Posterior vena cava (tissue), 2 donors: ENCODE data around the gene AP2B1. TPM values are rescaled to one million over a fixed set of nuclear protein-coding genes. Genes with fewer than 3 reads are reported as not detected.
A peak's percentile ranks its signal among the peaks of the same experiment; 100 is the strongest.

ENCODE experiments used
- DNase-seq: peaks from one replicate; pipeline ENCODE4 v3.0.0-alpha.2; 2020; ENCODE audit warnings: low spot score
- intact Hi-C, 2 donors: fragments of 100-400 bp; cut with DNase I; formaldehyde crosslinking; loops; one replicate each; pipeline versions ENCODE4 v1.14.1 to v1.14.2; 2022 to 2023
- long read RNA-seq, 2 donors: library from polyadenylated mRNA; unstranded; transcript quantifications; one replicate each; pipeline ENCODE4 v2.0.0, GENCODE V29; 2020 to 2021
- total RNA-seq, 2 donors: library from RNA; stranded (reverse); fragmentation: NEBNext Ultra II Directional; extraction: Animal tissue kit (Norgen Biotek cat#: 25700); gene quantifications; one replicate each; pipeline ENCODE4 v1.2.1, GENCODE V29; 2021
- donor health status: DM: yes; HTN: yes; CAD: no.
- donor health status: DM: yes; HTN: yes; CAD: no.

AP2B1 gene
- total RNA-seq = 100 to 1,000 TPM; 101 to 105 TPM
- long read RNA-seq, donor 1, full-length matches to known transcripts = 7 of 13 reads
- long read RNA-seq, donor 1, partial matches to known transcripts = 5 of 13 reads
- long read RNA-seq, donor 1, other reads (novel, unspliced or antisense) = 1 of 13 reads
- long read RNA-seq, donor 2, full-length matches to known transcripts = 7 of 32 reads
- long read RNA-seq, donor 2, partial matches to known transcripts = 15 of 32 reads
- long read RNA-seq, donor 2, other reads (novel, unspliced or antisense) = 10 of 32 reads

GRCh38 chr17:35587074-35587961, at the start of gene AP2B1:
Gene AP2B1 (plus strand): TSS chr17:35587322. CDS start chr17:35594031, 6,709 bp downstream.
- intact Hi-C loops = loop anchor here in 1 of 2 donors (10.0 kb wide), 1 partner anchor 217 kb away; the partner anchor contains the start of gene TAF15
- DNase-seq = peak; percentile 98

DNA sequence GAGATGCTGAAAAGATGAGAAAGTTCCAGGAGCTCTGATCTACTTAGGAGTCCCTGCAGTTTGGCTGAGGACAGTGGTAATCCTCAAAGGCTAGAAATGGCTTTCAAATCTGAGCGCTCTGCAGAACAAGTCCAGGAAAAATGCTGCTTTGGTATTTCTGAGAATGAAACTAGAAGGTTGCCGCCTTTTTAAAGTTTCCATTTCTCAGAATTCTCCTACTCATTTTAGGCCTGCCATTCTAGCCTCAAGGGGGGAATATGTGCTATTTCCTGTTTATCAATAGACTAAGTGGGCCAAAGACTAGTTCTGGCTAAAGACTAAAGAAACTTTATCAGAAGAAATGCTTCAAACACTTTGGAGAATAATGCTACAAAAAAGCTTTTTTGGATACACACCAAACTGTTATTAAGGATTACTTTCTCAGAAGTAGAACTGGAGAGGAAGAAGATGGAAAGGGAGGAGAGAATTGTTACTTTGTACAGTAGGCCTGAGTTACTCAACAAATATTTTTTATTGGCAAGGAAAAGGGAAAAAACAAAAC, 49.5 kb upstream of the AP2B1 start, which contains the start of gene SLFN12L:
Gene SLFN12L (minus strand): TSS at position 78 of the 541 bp plus-strand sequence. CDS start 15,314 bp downstream, outside the sequence.
- intact Hi-C loops = loop anchor here in 1 of 2 donors (2.0 to 10.0 kb wide), 2 partner anchors 225 to 363 kb away; no protein-coding TSS in a partner anchor
- DNase-seq = no peak

GRCh38 chr17:35539659-35540026, 47.5 kb upstream of the AP2B1 start:
- intact Hi-C loops = loop anchor here (2.0 to 10.0 kb wide), 3 partner anchors 227 to 375 kb away; no protein-coding TSS in a partner anchor
- DNase-seq = no peak

- DNase-seq = no peak
- intact Hi-C loops = loop anchor here in 1 of 2 donors (10.0 kb wide), 1 partner anchor 376 kb away; no protein-coding TSS in a partner anchor
Measured at GRCh38 chr17:35540589-35541404, 46.3 kb upstream of the AP2B1 start.

DNA sequence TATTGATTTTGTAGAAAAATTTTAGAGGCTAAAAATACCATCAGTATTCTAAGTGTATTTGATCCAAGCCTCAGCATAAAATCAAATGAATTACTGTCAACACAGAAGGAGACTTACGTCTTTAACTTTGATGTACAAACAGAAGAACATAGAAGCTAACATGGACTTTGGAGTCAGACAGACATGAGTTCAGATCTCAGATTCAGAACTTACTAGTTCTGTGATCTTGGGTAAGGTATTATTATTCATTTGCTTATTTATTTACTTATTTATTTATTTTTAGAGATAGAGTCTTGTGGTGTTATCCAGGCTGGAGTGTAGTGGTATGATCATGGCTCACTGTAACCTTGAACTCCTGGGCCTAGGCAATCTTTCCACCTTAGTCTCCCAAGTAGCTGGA, 45.7 kb upstream of the AP2B1 start:
- no peak for DNase-seq
- intact Hi-C loops = loop anchor here in 1 of 2 donors (10.0 kb wide), 1 partner anchor 377 kb away; no protein-coding TSS in a partner anchor

- DNase-seq = no peak
- intact Hi-C loops = loop anchor here in 1 of 2 donors (10.0 kb wide), 1 partner anchor 378 kb away; no protein-coding TSS in a partner anchor
Measured at GRCh38 chr17:35542990-35543389, 44.1 kb upstream of the AP2B1 start.

DNA sequence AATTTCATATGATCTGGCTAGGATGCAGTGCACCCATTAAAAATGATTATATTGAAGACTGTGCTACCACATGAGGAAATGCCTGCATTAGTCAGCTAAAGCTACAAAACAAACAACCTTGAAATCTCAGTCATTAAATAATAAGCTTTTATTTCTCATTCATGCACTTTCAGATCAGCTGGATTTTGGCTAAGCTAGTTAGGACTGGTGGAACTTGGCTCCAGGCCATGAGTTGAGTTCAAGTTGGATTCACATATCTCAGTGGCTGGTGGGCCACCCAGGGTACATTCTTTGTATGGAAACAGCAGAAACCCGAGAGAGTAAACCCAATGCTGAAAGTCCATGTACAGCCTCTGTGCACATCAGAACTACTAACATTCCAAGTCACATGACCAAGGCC, 43.3 kb upstream of the AP2B1 start:
- no peak for DNase-seq
- intact Hi-C loops = loop anchor here in 1 of 2 donors (10.0 kb wide), 1 partner anchor 379 kb away; no protein-coding TSS in a partner anchor

DNA sequence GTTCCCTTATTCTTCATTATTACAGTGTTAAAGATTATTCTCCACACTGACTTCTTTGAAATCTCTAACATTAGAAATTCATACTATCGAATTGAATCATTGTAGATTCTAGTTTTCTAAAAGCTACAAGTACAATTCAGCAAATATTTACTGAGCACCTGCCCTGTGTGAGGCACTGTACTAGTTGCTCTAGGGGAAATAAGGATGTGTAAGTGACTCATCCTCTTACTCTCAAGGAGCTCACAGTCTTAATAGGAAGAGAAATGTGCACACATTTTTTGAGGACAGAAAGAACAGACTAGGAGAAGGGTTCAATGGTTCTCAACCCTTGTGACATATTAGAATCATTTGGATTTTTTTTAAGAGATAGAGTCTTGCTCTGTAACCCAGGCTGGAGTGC, 42.0 kb upstream of the AP2B1 start:
- intact Hi-C loops = loop anchor here in 1 of 2 donors (10.0 kb wide), 1 partner anchor 380 kb away; no protein-coding TSS in a partner anchor
- DNase-seq = no peak

DNA sequence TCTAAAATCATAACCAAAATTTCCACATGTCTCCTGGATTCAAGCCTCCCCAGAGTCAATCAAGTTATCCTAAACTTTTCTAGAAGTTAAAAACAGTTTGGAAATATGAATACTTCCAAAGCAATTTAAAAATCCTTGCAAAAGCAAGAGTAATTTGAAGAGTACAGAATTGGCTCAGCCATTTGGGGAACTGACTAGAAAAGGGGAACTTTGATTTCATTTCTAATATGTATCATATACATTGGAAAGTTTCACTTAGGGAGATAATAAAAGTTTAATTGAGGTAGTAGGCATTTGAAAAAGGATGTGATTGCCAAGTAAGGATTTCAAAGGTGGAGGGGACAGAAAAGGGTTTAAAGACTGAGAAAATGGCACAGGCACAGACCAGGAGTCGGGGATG, 40.6 kb upstream of the AP2B1 start:
- intact Hi-C loops = loop anchor here in 1 of 2 donors (10.0 kb wide), 1 partner anchor 382 kb away; no protein-coding TSS in a partner anchor
- no peak for DNase-seq

GRCh38 chr17:35548208-35548810, 38.8 kb upstream of the AP2B1 start:
- intact Hi-C loops = loop anchor here in 1 of 2 donors (10.0 kb wide), 1 partner anchor 384 kb away; no protein-coding TSS in a partner anchor
- DNase-seq = no peak

- no peak for DNase-seq
- intact Hi-C loops = loop anchor here in 1 of 2 donors (10.0 kb wide), 1 partner anchor 384 kb away; no protein-coding TSS in a partner anchor
Measured at GRCh38 chr17:35548978-35549377, 38.1 kb upstream of the AP2B1 start.

GRCh38 chr17:35553310-35553709, 33.8 kb upstream of the AP2B1 start:
- intact Hi-C loops = no loop called here
- no peak for DNase-seq

DNA sequence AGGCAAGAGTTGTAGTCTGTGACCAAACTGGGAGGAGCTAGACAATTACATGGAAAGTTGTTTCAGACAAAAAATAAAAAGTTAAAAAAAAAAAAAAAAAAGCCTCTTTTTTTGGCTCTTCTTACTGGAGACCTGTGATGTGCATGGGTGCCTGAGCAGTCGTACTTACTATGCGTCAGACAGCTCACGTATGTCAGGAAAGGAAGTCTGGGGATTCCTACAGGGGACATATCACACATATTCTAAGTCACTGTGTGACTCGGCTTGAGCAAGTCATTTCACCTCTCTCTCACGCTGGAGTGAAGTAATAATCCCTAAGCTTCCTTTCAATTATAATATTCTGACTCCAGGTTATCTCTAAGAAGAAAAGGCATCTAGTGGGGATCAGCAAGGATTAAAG, 32.5 kb upstream of the AP2B1 start:
- intact Hi-C loops = no loop called here
- DNase-seq = no peak

- intact Hi-C loops = no loop called here
- DNase-seq = no peak
Measured at GRCh38 chr17:35555691-35556090, 31.4 kb upstream of the AP2B1 start.

DNA sequence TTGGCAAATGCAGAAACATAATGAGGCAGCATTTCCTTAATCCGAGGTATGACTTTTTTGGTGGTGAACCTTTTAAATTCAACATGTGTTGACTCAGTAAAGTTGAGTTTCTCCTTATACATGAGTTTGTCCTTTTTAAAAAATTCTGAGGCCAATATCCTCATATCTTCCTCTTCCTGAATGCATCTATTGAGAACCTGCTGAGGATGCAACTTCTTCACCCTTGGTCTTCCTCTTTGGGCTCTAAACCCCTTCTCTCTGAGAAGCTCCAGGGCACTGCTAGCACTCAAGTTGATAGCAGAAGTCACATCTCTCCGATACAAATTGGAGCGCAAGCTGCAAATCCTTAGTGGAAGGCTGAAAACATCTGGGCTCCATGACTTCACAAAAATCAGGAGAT, 29.8 kb upstream of the AP2B1 start:
- no peak for DNase-seq
- intact Hi-C loops = no loop called here

GRCh38 chr17:35559495-35560210, 27.5 kb upstream of the AP2B1 start:
- intact Hi-C loops = no loop called here
- no peak for DNase-seq

- DNase-seq = no peak
- intact Hi-C loops = no loop called here
Measured at GRCh38 chr17:35560703-35561102, 26.4 kb upstream of the AP2B1 start, which contains the start of gene SLFN14. Gene SLFN14 (minus strand): TSS chr17:35560819. CDS start chr17:35558062, 2,757 bp downstream.
